ENCODE data around the gene DLG4. TPM values are rescaled to one million over a fixed set of nuclear protein-coding genes. Genes with fewer than 3 reads are reported as not detected.

The DLG4 gene
- total RNA-seq, 1 donor from 2014 or later = 22.2 TPM

DNA sequence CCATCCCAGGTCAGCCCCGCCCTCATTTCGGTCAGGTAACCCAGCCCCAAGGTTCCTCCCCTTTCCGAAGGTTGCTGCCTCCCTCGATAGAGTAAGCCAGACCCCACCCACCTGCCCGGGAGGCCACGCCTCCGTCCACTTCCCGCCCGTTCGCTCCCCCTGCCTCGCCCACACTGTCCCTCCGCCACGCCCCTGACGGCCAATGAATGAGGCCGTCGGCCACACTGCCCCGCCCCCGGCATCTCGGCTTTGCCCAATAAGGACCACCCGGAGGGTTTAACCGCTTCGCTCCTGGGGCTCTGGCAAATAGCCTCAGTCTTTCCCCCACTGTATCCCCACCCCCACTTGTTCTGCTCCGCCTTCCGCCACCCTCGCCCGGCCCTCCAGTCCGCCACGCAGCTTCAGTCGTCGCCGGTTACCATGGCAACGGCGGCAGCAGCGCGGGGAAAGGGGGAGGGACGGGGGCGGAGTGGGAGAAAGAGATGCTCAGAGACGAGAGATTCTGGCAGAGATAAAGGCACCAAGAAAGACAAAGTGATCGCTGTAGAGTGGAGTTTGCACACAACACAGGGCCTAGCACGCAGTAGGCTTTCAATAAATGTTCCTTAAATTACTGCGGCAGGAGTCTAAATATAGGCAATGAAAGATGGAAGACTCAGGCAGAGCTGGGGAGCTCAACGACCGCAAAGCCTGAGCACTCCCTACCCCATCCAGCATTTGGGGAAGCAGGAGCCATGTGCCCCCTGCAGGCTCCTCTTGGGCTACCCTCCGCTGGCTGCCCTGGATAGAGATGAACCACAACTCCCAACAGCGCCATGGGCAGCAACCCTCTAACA, 5.1 kb downstream of the DLG4 start:
- peak; percentile 90 for DNase-seq (ENCODE audit: low read depth)

DNA sequence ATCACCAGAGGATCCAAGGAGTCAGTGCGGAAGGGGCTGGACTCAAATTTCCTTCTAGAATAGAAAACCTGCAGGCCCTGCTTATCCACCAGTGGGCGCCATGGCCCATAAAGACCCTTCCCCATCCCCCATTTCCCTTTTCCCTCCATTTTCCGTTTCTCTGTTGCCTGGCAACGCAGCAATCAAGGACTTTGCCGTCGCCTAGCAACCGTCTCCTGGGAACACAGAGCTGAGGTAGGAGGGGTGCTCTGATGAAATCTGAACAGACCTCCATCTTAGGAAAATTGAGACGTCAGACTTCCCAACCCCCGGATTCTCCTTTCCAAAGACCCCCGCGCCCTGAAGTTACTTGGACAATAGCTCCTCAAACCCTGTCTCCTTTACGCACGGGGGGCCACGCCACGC, 5.7 kb downstream of the DLG4 start:
- peak; percentile 71 for DNase-seq (ENCODE audit: low read depth)

DNA sequence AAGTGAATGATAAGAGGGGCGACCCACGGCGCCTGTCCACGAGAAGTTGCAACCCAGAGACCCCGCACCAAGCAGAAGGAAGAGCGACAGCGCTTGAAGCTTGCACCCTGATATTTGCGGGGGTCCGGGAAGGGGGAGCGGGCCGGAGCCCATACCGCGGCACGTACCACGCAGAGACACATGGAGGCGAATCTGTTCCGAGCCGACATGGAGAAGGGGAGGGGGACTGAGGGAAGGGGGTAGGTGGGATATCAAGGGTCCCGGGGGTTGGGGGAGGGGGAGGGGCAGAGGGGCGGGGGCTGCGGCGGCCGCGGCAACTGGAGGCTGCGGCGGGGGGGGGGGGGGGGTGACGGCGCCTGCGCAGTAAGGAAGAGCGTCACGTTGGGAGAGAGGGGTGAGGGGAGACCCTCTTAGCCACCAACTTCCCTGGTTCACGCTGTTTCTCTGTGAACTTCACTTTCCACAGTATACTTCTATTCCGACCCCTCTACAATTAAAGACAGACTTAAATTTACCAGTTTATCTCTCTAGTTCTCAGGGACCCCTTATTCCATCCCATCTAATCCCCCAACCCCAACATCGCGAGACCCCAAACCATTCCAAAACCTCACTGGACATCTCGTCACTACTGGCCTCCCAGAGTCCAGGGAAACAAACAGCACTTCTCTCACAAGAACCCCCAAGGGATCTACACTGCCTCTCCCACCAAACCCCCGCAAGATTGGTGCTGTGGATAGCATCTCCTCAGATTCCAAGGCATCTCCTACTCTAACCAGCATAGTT, 8.0 kb downstream of the DLG4 start:
- no peak for DNase-seq (ENCODE audit: low read depth)

DNA sequence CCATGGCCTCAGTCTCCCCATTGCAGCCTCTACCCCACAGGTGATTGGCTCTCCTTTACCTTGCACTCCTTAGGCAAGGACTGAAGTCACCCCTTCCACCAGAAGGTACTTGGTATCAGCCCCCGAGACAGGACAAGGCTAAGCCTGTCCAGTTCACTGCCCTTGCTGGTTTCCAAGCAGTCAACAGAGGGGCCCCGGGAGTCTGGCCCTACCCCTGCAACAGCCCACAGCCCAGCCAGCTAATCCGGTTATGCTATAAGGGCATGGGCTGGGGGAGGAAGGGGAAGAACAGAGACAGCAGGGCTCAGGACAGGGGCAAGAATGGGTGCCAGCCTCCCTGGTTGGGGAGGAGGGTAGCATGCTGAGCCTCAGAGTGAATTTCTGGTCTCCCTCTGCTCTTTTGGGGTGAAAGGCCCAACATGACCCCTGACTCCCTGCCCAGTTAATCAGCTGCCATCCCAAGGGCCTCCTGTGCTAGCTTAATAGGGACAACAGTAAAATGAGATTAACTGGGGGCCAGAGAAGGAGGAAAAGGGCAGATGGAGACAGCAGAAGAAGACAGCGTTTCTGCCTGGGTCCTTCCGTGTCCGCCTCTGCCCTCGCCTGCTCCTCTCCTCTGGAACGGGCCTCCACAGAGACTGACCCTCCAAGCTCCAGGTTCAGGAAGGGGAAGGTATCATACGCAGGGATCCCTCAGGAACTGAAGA, 10.7 kb downstream of the DLG4 start:
- DNase-seq (ENCODE audit: low read depth) = no peak

DNA sequence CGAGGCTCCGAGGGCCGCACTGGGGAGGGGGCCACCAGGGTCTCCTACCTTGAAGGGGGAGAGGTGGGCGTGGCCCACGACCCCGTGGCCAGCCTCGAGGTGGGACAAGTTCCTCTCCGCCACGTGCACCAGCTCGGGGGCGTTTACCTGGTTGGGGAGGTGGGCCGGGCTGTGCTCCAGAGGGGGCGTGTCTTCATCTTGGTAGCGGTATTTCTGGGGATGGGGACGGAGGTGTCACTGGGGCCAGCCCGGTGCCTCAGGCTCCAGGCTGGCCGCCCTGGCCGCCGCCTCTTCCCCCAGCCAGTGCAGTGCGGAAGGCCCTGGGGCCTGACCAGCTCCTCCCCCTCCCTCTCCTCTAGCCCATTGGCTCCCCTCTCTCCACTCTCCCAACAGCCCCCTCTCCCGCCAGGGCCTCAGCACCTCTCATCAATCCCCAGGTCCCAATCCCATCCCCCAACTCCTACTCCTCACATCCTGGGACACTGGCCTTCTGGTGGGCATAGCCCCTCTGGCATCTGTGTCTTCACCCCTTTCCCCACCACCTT, 11.5 kb downstream of the DLG4 start:
- DNase-seq (ENCODE audit: low read depth) = no peak

DNA sequence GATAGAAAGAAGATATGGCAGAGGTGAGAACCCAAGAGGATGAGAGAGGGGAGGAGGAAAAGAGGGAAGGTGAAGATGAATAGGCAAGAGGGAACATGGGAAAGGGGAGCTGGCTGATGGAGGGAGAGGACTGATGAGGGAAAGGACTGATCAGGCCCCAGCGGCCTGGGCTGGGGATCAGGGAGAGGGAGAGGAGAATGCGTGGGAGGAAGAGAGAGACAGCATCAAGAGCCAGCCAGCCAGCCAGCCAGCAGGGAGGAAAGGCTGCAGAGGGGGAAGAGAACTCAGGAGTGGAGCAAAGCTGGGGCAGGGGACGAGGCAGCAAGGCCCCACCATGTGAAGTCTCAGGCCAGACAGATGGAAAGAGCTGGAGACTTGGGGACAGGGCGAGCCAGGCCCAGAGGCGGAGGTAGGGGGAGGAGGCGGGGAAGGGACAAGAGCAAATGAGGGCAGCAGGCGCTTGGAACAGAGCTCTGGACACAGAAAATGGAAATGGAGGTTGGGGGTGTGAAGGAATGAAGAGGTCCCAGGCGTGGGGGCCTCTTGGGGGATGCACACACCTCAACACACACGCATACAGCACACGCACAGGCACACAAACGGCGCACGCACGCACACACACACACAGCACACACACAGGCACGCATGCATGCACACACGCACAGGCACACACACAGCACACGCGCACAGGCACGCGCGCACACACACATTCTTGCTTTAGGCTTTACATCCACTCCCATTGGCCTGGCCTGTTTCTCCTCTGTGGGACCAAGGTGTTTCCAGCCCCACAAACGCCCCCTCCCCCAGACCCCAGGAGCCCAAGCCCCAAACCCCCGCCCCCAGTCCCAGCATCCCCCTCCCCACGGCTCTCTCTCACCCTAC, 12.3 kb downstream of the DLG4 start:
- no peak for DNase-seq (ENCODE audit: low read depth)

DNA sequence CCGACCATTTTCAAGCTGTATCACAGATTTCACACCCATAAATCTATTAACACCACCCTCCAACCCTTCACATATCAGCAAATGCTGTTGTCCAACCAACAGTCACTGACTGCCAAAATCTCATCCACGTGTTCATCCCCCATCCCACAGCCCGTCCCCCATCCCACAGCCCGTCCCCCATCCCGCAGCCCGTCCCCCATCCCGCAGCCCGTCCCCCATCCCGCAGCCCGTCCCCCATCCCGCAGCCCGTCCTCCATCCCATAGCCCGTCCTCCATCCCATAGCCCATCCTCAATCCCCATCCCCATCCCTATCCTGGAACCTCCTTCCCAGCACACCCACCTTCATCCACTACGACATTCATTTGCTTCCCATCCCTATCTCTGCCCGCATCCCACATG, 14.1 kb downstream of the DLG4 start:
- DNase-seq (ENCODE audit: low read depth) = no peak

DNA sequence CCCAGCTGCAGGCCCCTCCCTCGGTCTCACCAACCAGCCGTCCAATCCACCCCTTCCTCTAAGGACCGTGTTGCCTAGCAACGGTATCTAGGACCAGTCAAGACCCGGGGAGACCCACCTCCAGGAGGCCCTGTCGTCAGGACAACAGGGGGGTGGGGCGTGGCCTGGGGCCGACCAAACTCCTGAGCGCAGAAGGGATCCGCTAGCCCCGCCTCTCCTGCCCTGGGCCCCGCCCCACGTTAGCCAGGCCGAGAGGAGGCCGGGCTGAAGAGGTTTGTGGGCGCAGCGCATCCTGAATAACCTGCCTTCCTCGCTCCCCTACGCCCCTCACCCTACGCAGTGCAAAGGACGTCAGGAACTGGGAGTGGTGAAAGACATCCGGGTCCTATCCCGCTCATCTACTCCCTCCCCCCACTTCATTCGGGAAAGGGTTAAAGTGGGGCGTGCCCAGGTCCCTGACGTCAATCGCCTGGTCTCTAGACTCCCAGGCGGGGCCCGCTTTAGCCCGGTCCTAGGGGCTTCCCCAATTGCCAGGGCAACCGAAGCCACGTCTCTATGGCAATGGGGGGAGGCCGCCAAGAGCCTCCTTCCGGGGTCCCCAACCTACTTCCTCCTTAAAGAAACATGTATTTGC, 14.7 kb downstream of the DLG4 start:
- DNase-seq (ENCODE audit: low read depth) = peak; percentile 33

DNA sequence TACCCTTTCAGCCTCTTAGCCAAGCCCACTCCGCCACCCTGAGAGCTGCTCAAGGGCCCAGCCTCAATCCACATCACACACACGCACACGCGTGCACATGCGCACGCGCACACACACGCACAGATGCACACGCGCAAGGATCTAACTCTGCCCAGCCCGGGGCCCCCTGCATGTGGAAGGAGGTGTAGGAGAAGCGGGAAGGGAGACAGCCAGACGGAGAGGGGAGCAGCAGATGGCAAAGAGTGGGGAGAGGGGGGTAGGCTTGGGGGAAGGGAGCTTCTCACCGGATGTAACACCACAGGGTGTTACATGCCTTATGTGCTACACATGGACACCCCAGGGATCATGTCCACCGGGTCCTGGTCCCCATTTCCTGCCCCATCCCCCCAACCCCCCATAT, 15.3 kb downstream of the DLG4 start:
- no peak for DNase-seq (ENCODE audit: low read depth)

DNA sequence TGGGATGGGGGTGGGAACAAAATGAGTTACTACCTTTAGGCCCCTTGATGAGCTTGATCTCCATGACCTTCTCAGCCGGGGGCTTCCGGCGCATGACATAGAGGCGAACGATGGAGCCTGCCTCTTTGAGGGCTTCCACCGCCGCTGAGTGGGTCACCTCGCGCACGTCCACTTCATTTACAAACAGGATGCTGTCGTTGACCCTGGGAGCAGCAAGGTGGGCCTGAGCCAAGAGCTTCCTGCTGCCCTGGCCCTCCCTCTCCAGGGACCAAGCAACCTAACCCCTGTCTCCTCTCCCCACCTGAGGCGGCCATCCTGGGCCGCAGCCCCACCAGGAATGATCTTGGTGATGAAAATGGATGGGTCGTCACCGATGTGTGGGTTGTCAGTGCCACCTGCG, 16.2 kb downstream of the DLG4 start:
- no peak for DNase-seq (ENCODE audit: low read depth)

DNA sequence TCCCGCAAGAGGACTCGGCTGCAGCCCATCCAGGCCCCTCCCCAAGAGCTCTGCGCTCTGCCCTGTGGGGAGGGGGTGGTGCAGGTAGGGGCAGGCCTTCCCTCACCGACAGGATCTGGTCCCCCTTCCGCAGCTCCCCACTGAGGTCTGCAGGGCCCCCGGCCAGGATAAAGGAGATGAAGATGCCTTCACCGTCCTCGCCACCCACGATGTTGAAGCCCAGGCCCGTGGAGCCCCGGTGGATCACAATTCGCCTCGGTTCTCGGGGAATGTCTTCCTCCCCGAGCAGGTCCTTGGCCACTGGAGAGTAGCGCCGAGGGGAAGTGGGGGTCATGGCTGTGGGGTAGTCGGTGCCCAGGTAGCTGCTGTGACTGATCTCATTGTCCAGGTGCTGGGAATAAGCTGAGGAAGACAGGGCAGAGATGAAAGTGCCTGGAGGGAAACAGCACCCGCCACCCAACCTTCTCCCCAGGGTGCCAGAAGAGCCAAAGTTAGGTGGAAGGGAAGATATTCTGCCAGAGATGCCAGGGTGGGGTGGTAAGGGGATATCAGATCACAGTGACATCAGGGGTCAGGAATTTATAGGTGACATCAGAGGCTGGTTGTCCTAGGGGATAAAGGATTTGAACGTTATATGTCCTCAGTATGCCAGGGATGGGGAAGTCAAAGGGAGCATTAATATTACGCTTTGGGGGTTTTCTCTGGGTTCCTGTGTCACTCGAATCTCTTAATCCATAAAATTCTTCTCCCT, 22.8 kb downstream of the DLG4 start:
- no peak for DNase-seq (ENCODE audit: low read depth)

DNA sequence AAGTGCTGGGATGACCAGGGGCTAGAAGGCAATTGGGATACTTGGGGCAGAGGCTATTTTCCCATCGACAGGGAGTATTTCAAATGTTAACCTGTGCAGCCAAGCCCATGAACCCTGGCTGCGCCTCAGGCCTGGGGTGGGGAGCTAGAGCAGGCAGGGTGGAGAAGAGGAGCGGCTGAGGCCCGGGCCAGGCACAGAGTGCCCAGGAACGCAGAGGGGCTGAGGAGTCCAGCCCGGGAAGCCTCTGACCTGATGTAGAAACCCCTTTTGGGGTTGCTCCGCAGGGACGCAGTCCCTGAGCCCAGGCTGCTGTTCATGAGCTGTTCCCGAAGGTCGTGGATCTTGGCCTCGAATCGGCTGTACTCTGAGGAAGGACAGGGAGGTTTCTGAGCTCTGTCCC, 23.7 kb downstream of the DLG4 start:
- no peak for DNase-seq (ENCODE audit: low read depth)

DNA sequence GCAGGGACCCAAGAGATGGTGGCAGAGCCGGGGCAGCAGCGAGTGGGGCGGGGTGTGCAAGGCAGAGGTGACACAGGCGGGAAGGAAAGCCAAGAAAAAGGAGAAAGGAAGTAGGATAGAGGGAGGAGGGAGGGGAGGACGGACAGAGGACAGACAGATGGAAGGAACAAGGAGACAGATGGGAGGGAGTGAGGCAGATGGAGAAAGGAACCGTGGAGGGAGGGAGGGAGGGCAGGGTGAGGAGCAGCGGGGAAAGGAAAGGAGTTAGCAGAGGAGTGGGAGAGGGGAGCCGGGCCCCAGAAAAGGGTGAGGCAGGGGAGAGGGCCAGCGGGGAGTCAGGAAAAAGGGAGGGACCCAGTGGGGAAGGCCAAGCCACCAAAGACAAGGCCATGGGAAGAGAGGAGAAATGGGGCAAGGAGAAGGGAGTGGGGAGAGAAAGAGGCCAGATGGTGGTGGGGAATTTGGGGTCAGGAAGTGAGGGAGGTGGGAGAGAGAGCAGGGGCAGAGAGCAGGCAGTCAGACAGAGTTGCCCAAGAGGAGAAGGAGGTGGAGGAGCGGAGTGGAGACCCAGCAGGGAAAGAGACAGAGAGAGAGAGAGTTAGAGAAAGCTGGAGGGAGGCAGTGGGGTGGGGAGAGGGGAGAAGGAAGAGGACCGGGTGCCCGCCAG, 27.2 kb downstream of the DLG4 start:
- DNase-seq (ENCODE audit: low read depth) = no peak

DNA sequence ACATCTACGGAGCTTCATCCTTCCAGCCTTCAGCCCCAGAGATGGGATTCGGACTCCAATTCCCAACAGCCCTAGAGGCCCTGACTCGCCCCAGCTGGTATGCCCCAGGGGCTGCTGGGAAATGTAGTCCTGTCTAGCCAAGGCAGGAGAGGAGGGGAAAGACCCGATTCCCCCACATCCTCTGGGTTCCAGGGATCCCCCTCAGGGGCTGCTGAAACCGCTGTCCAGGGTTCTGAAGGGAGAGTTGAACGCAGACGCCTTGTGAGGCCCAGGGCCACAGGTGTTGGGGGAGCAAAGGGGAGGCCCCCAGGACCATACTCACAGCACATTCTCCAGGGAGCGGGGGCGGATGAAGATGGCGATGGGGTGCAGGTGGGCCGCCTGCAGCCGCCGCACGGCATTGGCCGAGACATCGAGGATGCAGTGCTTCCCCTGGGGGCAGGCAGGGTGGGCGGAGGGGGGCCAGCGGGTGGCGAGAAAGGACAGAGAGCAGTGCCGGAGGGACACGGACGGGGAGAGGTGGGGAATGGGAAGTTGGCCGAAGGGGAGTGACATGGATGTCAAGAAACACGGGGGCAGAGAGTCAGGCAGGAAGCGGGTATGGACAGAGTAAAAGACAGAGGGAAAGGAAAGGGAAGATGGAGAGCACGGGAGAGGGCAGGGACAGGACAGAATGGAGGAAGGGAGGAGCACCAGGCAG, 27.9 kb downstream of the DLG4 start:
- no peak for DNase-seq (ENCODE audit: low read depth)

DNA sequence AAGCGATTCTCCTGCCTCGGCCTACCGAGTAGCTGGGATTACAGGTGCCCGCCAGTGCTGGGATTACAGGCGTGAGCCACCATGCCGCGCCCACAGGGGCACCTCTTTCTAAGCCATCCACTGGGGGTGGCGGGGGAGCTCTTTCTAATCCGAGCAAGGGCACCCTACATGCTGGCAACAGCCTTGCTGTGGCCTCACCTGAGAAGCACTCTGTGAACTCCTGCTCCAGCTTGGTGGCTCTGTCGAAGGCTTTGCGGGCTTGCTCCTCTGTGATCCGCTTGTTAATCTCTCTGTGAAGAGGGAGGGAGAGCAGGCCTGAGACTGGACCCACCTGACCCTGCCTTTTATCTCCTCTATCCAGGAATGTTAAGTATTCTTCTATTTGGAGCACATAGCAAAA, 28.6 kb downstream of the DLG4 start:
- DNase-seq (ENCODE audit: low read depth) = no peak

DNA sequence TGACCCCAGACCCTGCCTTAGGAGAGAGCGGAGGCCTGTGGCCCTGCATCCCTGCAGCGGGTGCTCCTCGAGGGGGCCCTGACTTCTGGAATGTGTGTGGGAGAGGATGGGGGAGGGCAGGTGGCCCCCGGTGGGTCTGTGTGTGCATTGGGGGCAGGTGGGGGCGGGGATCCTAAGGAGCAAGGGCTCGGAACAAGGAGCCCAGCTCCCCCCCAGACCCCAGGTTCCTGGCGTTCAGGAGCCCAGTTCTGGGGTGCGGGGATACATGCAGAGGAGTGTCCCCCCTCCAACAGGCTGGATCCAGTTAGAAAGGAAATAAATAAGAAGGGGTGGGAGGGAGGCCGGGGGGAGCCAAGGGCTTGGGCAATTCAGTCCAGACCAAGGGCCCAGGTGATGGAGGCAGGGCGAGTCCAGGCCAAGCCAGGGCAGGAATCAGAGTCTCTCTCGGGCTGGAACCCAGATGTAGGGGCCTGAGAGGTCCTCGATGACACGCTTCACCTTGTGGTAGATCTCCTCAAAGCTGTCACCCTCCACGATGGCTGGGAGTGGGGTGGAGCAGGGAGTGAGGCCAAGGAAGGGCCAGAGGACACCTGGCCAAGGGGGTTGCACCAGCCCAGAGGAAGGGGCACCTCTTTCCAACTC, 29.2 kb downstream of the DLG4 start:
- no peak for DNase-seq (ENCODE audit: low read depth)

DNA sequence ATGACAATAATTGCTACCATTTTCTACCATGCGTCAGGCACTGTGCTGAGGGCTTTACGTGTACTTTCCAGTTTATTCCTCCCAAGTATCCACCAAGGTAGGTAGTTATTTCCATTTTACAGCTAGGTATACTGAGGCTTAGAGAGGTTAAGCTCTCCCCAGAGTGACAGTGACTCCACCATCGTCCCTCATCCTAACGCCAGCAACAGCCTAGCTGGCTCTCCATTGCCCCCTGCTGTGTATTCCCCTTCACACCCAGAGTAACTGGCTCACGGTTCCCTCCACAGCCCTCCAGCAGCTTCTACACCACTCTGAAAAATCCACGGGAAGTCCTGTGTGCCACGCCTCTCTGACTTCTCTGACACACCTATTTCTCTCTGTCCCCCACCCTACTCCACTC, 33.4 kb downstream of the DLG4 start:
- DNase-seq (ENCODE audit: low read depth) = no peak

DNA sequence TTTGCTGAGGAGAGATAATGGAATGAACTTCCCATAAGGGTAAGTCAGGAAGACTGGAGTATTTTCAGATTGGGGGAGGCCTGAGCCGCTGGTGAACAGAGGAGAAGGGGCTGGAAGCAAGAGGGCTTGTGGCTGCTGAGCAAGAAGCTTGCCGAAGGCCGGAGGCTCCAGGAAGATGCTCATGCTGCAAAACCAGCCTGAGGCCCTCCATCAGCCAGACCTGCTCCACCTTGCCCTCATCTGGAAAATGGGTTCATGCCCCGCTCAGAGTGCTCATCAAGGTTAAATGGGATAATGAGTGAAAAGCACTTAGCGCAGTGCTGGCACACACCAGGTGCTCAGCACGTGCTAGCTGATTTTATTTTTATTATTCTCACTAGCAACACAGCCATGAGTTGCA, 35.0 kb downstream of the DLG4 start:
- no peak for DNase-seq (ENCODE audit: low read depth)

Data from renal cortical epithelial cell (primary cell).